Measurements from ENCODE around the gene SH2D1B. TPM values are rescaled to one million over a fixed set of nuclear protein-coding genes. Genes with fewer than 3 reads are reported as not detected.

Gene SH2D1B
- total RNA-seq, 4 donors from 2014 or later: 0.21 to 0.27 TPM; not detected in 2

GRCh38 chr1:162417650-162418049 lies 5.7 kb upstream of the SH2D1B start:
- Histone ChIP-seq H3K27me3 (no peaks in the 10 kb centered on the region), H3K4me3 (no peak overlapping the region), H3K4me1 (no peaks in the 10 kb centered on the region), H3K27ac (no peak overlapping the region), H3K36me3 (no peaks in the 10 kb centered on the region), H3K9me3 (no peaks in the 10 kb centered on the region)
- no peak for TF ChIP-seq CTCF (IDR thresholded peaks at IDR 0.05)
- TF ChIP-seq POLR2A (IDR thresholded peaks at IDR 0.05): no peak
- DNase-seq: no peak
- intact Hi-C loops (cut with DNase I; ENCODE audit: low total_unique reads): no loop called here

DNA sequence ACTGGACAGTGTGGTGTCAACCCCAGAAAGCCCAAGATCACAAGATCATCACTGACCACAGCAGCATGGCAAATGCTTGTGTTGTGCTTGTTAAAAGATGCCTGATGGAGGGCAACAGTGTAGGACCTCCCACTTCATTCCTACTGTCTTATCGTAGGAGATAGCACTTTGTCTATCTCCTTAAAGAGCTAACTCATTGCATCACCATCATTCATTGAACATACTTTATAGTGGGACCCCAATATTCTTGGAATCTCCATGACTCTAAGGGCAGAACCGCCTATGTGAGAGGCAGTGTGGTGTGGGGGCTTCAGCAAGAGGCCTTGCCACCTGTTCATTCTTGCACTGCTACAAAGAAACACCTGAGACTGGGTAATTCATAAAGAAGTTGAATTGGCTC lies 5.0 kb upstream of the SH2D1B start:
- no peak for DNase-seq
- Histone ChIP-seq H3K4me3 (no peak overlapping the region), H3K36me3 (no peaks in the 10 kb centered on the region), H3K9me3 (no peaks in the 10 kb centered on the region), H3K27me3 (no peaks in the 10 kb centered on the region), H3K4me1 (no peaks in the 10 kb centered on the region), H3K27ac (no peak overlapping the region)
- intact Hi-C loops (cut with DNase I; ENCODE audit: low total_unique reads): no loop called here
- TF ChIP-seq POLR2A (IDR thresholded peaks at IDR 0.05) (no peak), CTCF (IDR thresholded peaks at IDR 0.05) (no peak)

GRCh38 chr1:162416215-162416614 lies 4.3 kb upstream of the SH2D1B start:
- Histone ChIP-seq H3K9me3 (no peaks in the 10 kb centered on the region), H3K4me3 (no peak overlapping the region), H3K36me3 (no peaks in the 10 kb centered on the region), H3K4me1 (no peaks in the 10 kb centered on the region), H3K27me3 (no peaks in the 10 kb centered on the region), H3K27ac (no peak overlapping the region)
- TF ChIP-seq POLR2A (IDR thresholded peaks at IDR 0.05): no peak
- intact Hi-C loops (cut with DNase I; ENCODE audit: low total_unique reads): no loop called here
- no peak for DNase-seq

DNA sequence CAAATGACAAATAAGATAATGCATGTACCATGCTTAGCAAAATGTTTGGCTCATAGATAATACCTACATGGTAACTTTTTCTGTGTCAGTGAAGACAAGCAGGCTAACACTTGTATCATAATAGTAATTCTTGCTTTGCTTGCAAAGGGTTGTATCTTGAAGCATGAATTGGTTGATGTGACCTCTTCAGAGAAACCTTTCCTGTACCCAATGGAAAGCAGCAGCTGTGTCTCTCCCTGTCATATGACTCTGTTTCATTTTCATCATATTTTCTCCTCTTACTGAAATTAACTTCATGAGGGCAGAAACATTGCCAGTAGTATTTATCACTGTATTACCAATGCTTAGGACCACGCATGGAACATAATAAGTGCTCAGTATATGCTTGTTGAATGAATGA lies 4.4 kb downstream of the SH2D1B start:
- no peaks in the 10 kb centered on the region for H3K27me3 ChIP-seq
- intact Hi-C loops (cut with DNase I; ENCODE audit: low total_unique reads): no loop called here
- no peak for DNase-seq
- TF ChIP-seq POLR2A (IDR thresholded peaks at IDR 0.05) (no peak), CTCF (IDR thresholded peaks at IDR 0.05) (no peak)
- no peaks in the 10 kb centered on the region for H3K36me3 ChIP-seq
- H3K9me3 ChIP-seq: no peaks in the 10 kb centered on the region
- no peaks in the 10 kb centered on the region for H3K4me1 ChIP-seq
- H3K27ac ChIP-seq: no peak overlapping the region
- no peak overlapping the region for H3K4me3 ChIP-seq

DNA sequence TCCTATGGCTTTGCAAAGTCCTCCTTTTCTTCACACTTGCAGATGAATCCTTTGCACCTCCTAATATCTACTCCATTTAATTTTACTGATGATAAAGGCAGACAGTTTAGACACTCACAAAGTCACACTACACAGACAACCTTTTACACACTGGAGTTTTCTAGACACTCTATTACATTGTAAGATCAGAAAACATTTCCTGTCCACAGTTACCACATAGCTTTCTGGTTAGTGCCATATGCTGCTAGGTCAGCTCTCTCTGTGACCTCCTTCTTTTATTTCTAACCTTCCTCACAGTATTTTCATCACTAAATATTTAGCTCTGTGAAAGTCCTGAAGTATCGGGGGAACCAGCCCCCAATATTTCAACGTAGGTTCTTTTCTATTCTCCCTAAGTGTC lies 5.1 kb downstream of the SH2D1B start:
- Histone ChIP-seq H3K4me3 (no peak overlapping the region), H3K36me3 (no peaks in the 10 kb centered on the region), H3K9me3 (no peaks in the 10 kb centered on the region), H3K27ac (no peak overlapping the region), H3K27me3 (no peaks in the 10 kb centered on the region), H3K4me1 (no peaks in the 10 kb centered on the region)
- intact Hi-C loops (cut with DNase I; ENCODE audit: low total_unique reads): no loop called here
- no peak for TF ChIP-seq POLR2A (IDR thresholded peaks at IDR 0.05)
- no peak for TF ChIP-seq CTCF (IDR thresholded peaks at IDR 0.05)
- no peak for DNase-seq

- DNase-seq: no peak
- Histone ChIP-seq H3K9me3 (no peaks in the 10 kb centered on the region), H3K27ac (no peak overlapping the region), H3K4me1 (no peaks in the 10 kb centered on the region), H3K4me3 (no peak overlapping the region), H3K36me3 (no peaks in the 10 kb centered on the region), H3K27me3 (no peaks in the 10 kb centered on the region)
- TF ChIP-seq POLR2A (IDR thresholded peaks at IDR 0.05) (no peak), CTCF (IDR thresholded peaks at IDR 0.05) (no peak)
- intact Hi-C loops (cut with DNase I; ENCODE audit: low total_unique reads): no loop called here
Measured at GRCh38 chr1:162405800-162406199, 6.1 kb downstream of the SH2D1B start.
